Measurements from ENCODE around the gene UBAP2L.

Gene UBAP2L

GRCh38 chr1:154316704-154317103 lies 95.9 kb downstream of the UBAP2L start:
- peaks cover 11% of the 10 kb centered on the region for H3K9me3 ChIP-seq (ENCODE audit: insufficient read depth, low read length)
- H3K9ac ChIP-seq (ENCODE audit: insufficient read length, low read depth), result no peak overlapping the region
- no peaks in the 10 kb centered on the region for H3K4me1 ChIP-seq (ENCODE audit: insufficient read depth, insufficient read length)
- H3K4me3 ChIP-seq (ENCODE audit: insufficient read length, low read depth), result no peak overlapping the region
- no peaks in the 10 kb centered on the region for H3K27me3 ChIP-seq (ENCODE audit: insufficient read depth, insufficient read length)
- no peaks in the 10 kb centered on the region for H3K36me3 ChIP-seq (ENCODE audit: insufficient read depth, insufficient read length, low read length)
- TF ChIP-seq ZNF274 (IDR thresholded peaks at IDR 0.05; ENCODE audit: low read depth, low read length) (no peak), YY1 (IDR thresholded peaks at IDR 0.05; ENCODE audit: insufficient read depth, insufficient read length) (no peak), SUZ12 (IDR thresholded peaks at IDR 0.05; ENCODE audit: extremely low read depth, insufficient read depth, insufficient read length) (no peak)
- no peak for DNase-seq (ENCODE audit: low read depth, low spot score)

- no peak for DNase-seq (ENCODE audit: low read depth, low spot score)
- TF ChIP-seq ZNF274 (IDR thresholded peaks at IDR 0.05; ENCODE audit: low read depth, low read length) (no peak), SUZ12 (IDR thresholded peaks at IDR 0.05; ENCODE audit: extremely low read depth, insufficient read depth, insufficient read length) (no peak), YY1 (IDR thresholded peaks at IDR 0.05; ENCODE audit: insufficient read depth, insufficient read length) (no peak)
- no peak overlapping the region for H3K4me3 ChIP-seq (ENCODE audit: insufficient read length, low read depth)
- H3K27me3 ChIP-seq (ENCODE audit: insufficient read depth, insufficient read length), result peaks cover 4% of the 10 kb centered on the region
- no peaks in the 10 kb centered on the region for H3K4me1 ChIP-seq (ENCODE audit: insufficient read depth, insufficient read length)
- H3K9me3 ChIP-seq (ENCODE audit: insufficient read depth, low read length), result peaks cover 11% of the 10 kb centered on the region
- no peak overlapping the region for H3K9ac ChIP-seq (ENCODE audit: insufficient read length, low read depth)
- no peaks in the 10 kb centered on the region for H3K36me3 ChIP-seq (ENCODE audit: insufficient read depth, insufficient read length, low read length)
These were observed 97.6 kb downstream of the UBAP2L start for GRCh38 chr1:154318386-154318785.
